CD4-positive, alpha-beta T cell treated with Interferon alpha-2 for 1 hour (primary cell): ENCODE data around the gene AKNA.

ENCODE experiments used
- DNase-seq, 2 donors: peaks; one replicate each; pipeline ENCODE4 v3.0.0-alpha.2; 2020 to 2022

The AKNA gene

DNA sequence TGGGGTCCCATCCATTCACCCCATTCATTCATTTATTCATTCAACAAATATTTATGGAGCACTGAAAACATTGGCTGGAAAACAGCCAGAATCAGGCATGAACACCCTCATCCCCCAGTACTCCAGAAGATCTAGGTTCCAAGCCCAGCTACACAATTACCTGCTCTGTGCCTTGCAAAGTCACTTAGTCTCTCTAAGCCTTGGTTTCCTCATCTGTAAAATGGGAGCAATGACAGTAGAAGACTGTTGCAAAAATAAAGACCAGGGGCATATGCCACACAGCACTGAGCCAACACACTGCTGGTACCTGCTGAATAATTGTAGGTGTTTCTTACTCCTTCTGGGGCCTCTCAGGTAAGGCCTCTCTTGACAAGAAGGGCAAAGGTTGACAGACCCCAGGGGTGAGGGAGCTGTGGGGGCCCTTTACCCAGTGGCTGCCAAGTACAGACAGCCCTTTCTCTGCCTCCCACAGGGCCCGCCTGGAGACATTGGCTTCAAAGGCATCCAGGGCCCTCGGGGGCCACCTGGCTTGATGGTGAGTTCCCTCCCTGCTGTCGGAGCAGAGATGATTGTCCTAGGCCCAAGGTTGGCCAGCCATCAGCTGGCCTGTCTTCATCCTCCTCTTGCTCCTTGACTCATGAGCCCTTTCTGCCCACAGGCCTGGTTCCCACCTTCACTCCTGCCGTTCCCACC is 87.5 kb downstream of the AKNA start:
- DNase-seq = no peak

- no peak for DNase-seq
Observed at GRCh38 chr9:114299286-114300152, 88.3 kb downstream of the AKNA start.

DNA sequence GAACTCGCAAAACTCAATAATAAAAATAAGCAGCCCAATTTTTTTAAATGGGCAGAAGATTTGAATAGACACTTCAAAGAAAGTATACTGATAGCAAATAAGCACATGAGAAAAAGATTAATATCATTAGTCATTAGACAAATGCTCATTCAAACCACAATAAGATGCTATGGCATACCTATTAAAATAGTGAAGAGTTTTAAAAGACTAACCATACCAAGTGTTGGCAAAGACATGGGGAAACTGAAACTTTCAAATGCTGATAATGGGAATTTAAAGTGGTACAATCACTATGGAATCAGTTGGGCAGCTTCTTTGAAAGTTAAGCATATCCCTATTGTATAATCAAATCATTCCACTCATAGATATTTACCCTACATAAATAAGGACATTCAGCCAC is 91.4 kb downstream of the AKNA start:
- DNase-seq = no peak

GRCh38 chr9:114294664-114295063 is 93.1 kb downstream of the AKNA start:
- no peak for DNase-seq

DNA sequence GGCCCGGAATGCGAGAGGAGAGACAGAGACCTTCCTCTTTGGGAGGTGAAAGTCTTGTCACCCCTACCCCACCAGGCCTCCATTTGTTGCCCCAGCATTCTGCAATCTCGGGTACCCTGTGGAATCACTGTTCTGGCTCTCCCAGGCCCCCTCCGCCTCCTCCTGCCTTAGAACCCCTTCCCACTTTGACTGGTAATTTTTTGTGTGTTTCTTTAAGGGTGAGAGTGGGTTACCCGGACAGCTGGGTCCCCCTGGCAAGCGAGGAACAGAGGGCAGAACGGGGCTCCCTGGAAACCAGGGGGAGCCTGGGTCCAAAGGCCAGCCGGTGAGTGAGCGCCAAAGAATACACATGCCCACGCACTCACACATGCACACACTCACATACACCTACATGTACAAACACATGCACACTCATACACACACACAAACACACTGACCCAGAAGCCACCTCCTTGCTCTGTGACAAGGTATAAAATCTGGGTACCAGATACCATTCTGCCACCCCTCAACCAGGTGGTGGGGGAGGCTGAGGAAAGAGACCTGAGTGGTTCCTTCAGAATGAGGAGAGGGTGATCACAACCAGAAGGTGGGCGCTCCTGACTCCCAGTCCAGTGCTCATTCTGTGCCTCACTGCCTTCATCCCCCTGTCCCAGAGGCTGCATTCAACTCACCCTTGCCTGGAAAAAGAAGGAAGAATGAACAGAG is 95.7 kb downstream of the AKNA start:
- DNase-seq = no peak

- DNase-seq = peak; percentile 47 to 63
Observed at GRCh38 chr9:114291064-114291474, 96.7 kb downstream of the AKNA start.

- no peak for DNase-seq
Observed at GRCh38 chr9:114290561-114290986, 97.2 kb downstream of the AKNA start.

DNA sequence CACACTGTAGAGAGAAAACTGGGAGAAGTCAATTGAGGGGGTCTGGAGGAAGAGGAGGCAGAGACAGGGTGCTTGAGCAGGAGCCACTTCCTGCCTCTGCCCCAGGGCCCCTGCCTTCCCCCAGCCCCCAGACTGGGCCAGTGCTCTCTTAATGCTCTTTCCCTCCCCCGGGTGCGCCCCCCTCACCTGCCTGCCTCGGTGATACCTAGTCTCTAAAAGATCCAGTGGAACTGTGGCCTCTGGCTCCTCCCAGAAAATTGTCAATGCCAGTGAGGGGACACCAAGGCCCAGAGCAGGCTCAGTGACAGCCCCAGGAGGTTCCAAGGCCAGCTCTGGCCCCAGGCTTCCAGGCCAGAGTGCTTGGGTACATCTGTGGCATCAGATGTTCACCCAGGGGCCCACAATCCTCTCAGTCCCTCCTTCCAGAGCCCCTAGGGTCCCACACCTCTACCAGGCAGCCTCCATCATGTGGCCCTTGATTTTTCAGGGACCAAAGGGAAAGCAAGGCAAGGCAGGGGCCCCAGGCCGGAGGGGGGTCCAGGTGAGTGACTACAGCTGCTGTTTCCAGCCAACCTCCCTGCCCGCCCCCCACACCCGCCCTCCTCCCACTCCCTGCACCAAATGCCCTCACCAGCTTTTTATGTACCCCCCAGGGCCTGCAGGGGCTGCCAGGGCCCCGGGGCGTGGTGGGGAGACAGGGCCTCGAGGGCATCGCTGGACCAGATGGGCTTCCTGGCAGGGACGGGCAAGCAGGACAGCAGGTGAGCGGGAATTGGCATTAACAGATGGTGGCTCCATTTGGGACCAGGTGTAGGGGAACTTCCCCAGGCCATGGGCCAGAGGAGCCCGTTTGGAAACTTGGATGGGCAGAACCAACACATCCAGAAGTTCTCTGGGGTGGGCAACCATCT is 98.0 kb downstream of the AKNA start:
- no peak for DNase-seq

DNA sequence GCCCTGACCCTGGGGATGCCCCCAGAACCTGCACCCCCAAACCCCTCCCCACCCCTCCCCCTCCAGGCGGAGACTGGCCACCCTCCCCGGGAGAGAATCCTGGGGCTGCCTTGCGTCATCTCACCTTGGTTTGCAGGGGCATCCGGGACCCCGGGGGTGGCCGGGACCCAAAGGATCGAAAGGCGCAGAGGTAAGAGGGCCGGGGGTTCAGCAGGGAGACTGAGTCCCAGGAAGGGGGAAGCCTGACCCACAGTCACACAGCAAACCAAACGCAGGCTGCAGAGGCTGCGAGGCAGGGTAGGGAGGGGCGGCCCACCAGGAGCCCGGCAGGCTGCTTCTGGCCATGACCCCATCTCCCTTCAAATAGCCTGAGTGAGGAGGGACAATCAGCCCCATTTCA is 98.7 kb downstream of the AKNA start:
- DNase-seq = no peak

DNA sequence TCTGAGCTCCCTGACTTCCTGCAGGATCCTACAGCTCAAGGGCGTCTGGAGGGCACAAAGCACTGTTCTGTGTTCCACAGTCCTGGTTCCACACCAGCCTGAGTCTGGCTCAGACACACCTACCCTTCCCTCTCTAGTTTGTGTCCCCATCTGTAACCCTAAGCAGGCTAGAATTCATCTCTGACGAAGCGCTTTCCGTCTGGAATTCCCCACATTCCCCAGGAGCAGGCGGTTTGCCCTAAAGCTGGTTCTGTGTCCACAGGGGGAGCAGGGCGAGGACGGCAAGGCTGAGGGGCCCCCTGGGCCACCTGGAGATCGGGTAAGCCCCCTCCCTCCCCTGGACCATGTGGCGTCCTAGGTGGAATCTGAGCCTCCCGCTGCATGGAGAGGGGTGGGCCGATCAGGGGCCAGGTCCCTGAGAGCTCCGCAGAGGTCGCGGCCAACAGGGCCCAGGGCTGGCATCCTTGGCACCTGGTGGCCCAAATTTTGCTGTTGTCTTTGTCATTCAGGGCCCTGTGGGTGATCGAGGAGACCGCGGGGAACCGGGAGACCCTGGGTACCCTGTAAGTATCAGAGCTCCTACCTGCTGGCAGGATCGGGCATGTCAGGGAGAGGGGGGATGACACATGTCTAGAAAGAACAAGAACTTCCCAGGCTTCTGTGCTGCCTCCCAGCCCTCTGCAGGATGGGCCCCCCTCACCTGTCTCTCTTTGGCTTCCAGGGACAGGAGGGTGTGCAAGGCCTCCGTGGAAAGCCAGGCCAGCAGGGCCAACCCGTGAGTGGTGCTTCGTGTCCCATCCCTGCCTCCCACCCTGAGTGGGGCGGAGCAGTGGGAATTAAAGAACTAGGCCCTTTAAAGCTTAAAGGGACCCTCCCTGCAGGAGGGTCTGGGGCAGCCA is 99.3 kb downstream of the AKNA start:
- no peak for DNase-seq

DNA sequence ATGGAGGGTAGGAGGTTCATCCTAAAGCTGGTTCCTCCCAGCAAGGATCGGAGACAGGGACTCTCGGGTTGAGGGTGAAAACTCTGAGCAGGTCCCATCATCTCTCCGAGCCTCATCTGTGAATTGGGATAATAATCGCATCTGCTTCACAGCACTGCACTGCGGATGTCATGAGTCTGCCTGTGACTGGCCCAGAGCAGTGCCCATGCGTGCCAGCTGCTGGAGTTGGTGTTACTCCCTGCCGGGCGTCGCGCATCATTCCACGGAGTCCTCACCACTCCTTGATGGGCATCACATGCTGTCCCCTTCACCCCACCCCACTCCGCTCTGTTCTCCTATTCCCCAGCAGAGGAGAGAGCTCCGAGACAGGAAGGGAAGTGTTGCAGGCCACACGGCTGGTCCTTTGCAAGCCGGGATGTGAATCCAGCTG is 100.0 kb downstream of the AKNA start:
- no peak for DNase-seq

DNA sequence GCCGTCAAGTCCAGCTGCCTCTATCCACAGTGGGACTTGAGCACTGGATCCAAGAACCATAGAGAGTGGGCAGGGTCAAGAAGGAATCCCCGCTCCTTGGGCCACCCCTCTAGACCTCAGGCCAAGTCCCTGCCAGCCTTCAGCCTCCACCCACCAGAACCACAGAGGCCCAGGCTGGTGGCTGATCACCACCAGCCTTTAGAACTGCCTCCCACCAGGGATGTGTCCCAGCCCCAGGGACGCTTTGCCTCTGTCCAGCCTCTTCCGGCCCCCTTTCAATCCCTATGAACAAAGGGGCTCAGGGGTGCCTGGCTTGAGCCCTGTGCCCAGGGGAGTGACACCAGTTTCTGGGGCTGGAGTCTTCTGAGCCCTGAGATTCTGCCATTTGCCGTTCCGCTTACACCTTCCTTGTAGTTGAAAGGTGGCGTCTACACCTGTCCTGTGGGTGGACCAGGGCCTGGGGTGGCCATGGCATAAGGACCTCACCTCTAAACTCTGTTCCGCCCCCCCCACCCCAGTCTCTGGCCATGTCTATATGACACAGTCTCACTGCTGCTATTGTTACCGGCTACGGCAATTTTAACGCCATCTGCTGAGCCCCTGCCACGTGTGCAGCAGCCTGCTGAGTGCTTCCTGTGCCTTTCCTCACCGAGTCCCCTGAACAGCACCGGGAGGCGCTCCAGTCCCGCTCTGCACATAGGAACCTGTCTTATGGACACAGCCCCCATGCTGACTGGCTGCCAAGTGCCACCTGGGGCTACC is 100.6 kb downstream of the AKNA start:
- no peak for DNase-seq

GRCh38 chr9:114286146-114286679 is 101.6 kb downstream of the AKNA start:
- no peak for DNase-seq

DNA sequence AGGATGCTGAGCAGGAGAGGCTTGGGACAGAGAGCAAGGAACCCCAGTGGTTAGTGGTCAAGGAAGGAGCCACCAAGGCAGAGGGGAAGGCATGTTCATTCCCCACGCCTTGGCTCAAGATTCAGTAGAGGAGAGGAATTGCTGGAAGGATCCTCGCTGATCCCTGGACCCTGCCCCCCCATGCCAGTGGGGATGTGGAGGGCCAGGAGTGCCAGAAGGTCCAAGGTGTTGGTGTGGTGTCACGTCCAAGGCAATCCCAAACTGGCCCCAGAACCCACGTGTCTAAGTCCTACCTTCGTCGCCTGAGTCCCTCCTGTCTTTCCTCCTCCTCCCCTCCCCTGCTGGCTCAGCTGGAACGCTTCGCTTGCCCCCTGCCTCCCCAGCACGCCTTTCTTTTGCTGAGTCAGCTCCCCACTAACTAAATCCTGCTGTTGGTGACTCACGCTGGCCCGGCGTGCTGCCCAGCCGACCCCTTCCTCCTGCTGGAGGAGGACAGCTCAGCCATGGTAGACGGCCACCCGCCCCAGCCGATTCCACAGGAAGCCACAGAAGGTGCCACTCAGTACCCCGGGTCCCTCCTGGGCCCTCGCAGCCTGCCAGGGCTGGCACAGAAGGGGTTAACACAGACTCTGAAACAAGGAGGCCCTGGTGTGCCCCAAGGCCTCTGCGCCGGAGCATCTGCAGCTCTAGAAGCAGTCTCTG is 102.5 kb downstream of the AKNA start:
- DNase-seq = no peak

DNA sequence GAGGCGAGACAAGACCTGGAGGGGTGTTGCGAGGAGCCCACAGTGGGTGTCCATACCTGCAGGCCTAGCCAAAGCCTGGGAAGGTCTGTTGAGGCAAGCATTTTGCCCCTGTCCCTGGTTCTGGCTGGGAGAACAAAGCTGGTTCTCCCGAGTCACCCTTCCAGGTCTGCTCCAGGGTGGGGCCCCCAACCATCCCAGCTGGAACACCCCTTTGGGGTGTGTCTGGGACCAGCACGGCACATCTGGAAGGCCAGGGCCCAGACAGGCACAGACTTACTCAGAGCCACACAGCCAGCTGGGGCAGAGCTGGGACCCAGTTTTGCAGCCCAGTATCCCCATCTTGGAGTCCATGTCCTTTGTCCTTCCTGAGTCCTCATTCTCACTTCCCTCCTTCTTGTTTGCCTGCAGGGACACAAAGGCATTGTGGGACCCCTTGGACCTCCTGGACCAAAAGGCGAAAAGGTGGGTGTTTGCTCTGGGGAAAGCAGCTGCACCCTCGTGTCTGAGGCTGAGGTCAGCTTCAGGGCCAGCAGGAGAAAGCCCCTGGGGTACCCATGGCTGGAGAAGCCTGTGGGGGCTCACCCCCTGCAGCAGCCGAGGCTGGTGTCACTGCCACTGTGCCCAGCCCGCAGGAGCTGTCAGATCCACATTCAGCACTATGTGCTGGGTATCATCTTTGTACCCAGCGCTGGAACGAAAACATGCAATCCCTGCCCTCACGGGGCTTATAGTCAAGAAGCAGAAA is 103.3 kb downstream of the AKNA start:
- DNase-seq = no peak
